Muscle of leg (tissue), 11 donors: ENCODE results near the gene MCM6. TPM values are rescaled to one million over a fixed set of nuclear protein-coding genes. Genes with fewer than 3 reads are reported as not detected.

Experiments used
- DNase-seq: peaks from one replicate; pipeline ENCODE4 v3.0.0; 2013
- H3K27ac ChIP-seq: one replicate; pipeline ENCODE4 v1.5.1; 2013; ENCODE audit warnings: mild to moderate bottlenecking, low read length, control low read depth
- H3K27me3 ChIP-seq: one replicate; pipeline ENCODE4 v1.6.1; 2013; ENCODE audit warnings: low read length; ENCODE audit not compliant: control insufficient read depth, insufficient read depth
- H3K36me3 ChIP-seq: one replicate; pipeline ENCODE4 v1.6.1; 2013; ENCODE audit warnings: low read length; ENCODE audit not compliant: control insufficient read depth, insufficient read depth
- H3K4me1 ChIP-seq: one replicate; pipeline ENCODE4 v1.6.1; 2013; ENCODE audit warnings: low read length; ENCODE audit not compliant: control insufficient read depth, insufficient read depth
- H3K4me3 ChIP-seq: one replicate; pipeline ENCODE4 v1.5.1; 2013; ENCODE audit warnings: low read length, control low read depth
- H3K9me3 ChIP-seq: replicated peaks from 2 replicates; pipeline ENCODE4 v1.6.1; 2013; ENCODE audit warnings: low read depth, low read length; ENCODE audit not compliant: control insufficient read depth
- WGBS: methylation state at CpG from one replicate; pipeline ENCODE4 v1.1.5; 2013; ENCODE audit warnings: missing lambda C conversion rate; ENCODE audit not compliant: insufficient coverage; 5-methylcytosine and 5-hydroxymethylcytosine counted together
- polyA plus RNA-seq, 8 donors: library from polyadenylated mRNA; unstranded; fragments of 120-200 nt; gene quantifications; one replicate each; pipeline versions ENCODE4 v1.2.1 to v1.2.3, GENCODE V29; 2013; ENCODE audit warnings: inconsistent platforms in 1 of 8, low replicate concordance in 1 of 8; ENCODE audit not compliant: insufficient read length in 8 of 8, insufficient read depth in 1 of 8
- total RNA-seq: library from RNA; stranded (reverse); fragments of 120-200 nt; gene quantifications from one replicate; pipeline ENCODE4 v1.2.4, GENCODE V29; 2013

MCM6 gene
- total and polyA plus RNA-seq, 9 donors: 14.2 to 36.8 (median 28.6) TPM

- no peak for DNase-seq
- no peaks in the 10 kb centered on the region for H3K27me3 ChIP-seq
- no peaks in the 10 kb centered on the region for H3K9me3 ChIP-seq
- peak overlapping the region; percentile 81 for H3K4me3 ChIP-seq
- H3K36me3 ChIP-seq: peaks cover 12% of the 10 kb centered on the region
- peak overlapping the region; percentile 84 for H3K27ac ChIP-seq
- WGBS: 0% methylated on average over 22 of the region's 26 CpGs
- H3K4me1 ChIP-seq: peaks cover 10% of the 10 kb centered on the region
These were observed 665 bp downstream of the MCM6 start for GRCh38 chr2:135875491-135876065.

GRCh38 chr2:135874777-135875365 lies 1.4 kb downstream of the MCM6 start:
- H3K9me3 ChIP-seq: no peaks in the 10 kb centered on the region
- 65% methylated on average over 9 of the region's 19 CpGs for WGBS
- peak overlapping the region; percentile 81 for H3K4me3 ChIP-seq

GRCh38 chr2:135870571-135870970 lies 5.7 kb downstream of the MCM6 start:
- no peak for DNase-seq
- H3K4me1 ChIP-seq: peaks cover 8% of the 10 kb centered on the region
- no CpG with 5 or more reads among the region's 1 CpG for WGBS
- no peak overlapping the region for H3K27ac ChIP-seq
- no peaks in the 10 kb centered on the region for H3K27me3 ChIP-seq
- peaks cover 33% of the 10 kb centered on the region for H3K36me3 ChIP-seq
- no peaks in the 10 kb centered on the region for H3K9me3 ChIP-seq
- no peak overlapping the region for H3K4me3 ChIP-seq

More at GRCh38 chr2:135874777-135875365, 1.4 kb downstream of the MCM6 start:
- Histone ChIP-seq H3K4me1 (peaks cover 10% of the 10 kb centered on the region), H3K36me3 (peaks cover 15% of the 10 kb centered on the region), H3K27ac (no peak overlapping the region), H3K27me3 (no peaks in the 10 kb centered on the region)
- DNase-seq: no peak

GRCh38 chr2:135863233-135863632 lies 13.0 kb downstream of the MCM6 start:
- no peak overlapping the region for H3K27ac ChIP-seq
- WGBS: no CpG with 5 or more reads among the region's 6 CpGs
- no peaks in the 10 kb centered on the region for H3K27me3 ChIP-seq
- H3K4me3 ChIP-seq: no peak overlapping the region
- H3K4me1 ChIP-seq: no peaks in the 10 kb centered on the region
- no peak for DNase-seq
- H3K9me3 ChIP-seq: no peaks in the 10 kb centered on the region
- H3K36me3 ChIP-seq: peaks cover 44% of the 10 kb centered on the region

- WGBS: 90% methylated on average over 3 of the region's 4 CpGs
- H3K4me3 ChIP-seq: no peak overlapping the region
- no peaks in the 10 kb centered on the region for H3K9me3 ChIP-seq
- peaks cover 45% of the 10 kb centered on the region for H3K36me3 ChIP-seq
- no peaks in the 10 kb centered on the region for H3K4me1 ChIP-seq
- no peaks in the 10 kb centered on the region for H3K27me3 ChIP-seq
- H3K27ac ChIP-seq: no peak overlapping the region
- no peak for DNase-seq
These were observed 13.5 kb downstream of the MCM6 start for GRCh38 chr2:135862718-135863117.

- no peaks in the 10 kb centered on the region for H3K4me1 ChIP-seq
- no peak for DNase-seq
- no peaks in the 10 kb centered on the region for H3K27me3 ChIP-seq
- no peak overlapping the region for H3K27ac ChIP-seq
- H3K4me3 ChIP-seq: no peak overlapping the region
- H3K36me3 ChIP-seq: peaks cover 30% of the 10 kb centered on the region
- no peaks in the 10 kb centered on the region for H3K9me3 ChIP-seq
These were observed 22.8 kb downstream of the MCM6 start for GRCh38 chr2:135853401-135853800.

GRCh38 chr2:135851858-135852257 lies 24.4 kb downstream of the MCM6 start:
- Histone ChIP-seq H3K36me3 (peaks cover 25% of the 10 kb centered on the region), H3K9me3 (no peaks in the 10 kb centered on the region), H3K27me3 (no peaks in the 10 kb centered on the region), H3K4me1 (no peaks in the 10 kb centered on the region), H3K27ac (no peak overlapping the region), H3K4me3 (no peak overlapping the region)
- DNase-seq: no peak

- Histone ChIP-seq H3K36me3 (peaks cover 30% of the 10 kb centered on the region), H3K27me3 (no peaks in the 10 kb centered on the region)
- 72% methylated on average over 3 of the region's 17 CpGs for WGBS
These were observed 25.2 kb downstream of the MCM6 start for GRCh38 chr2:135850892-135851668.

GRCh38 chr2:135849087-135849486 lies 27.2 kb downstream of the MCM6 start:
- no peaks in the 10 kb centered on the region for H3K9me3 ChIP-seq
- no peak for DNase-seq
- no CpG with 5 or more reads among the region's 3 CpGs for WGBS
- H3K27ac ChIP-seq: no peak overlapping the region
- H3K4me3 ChIP-seq: no peak overlapping the region
- H3K27me3 ChIP-seq: no peaks in the 10 kb centered on the region
- H3K4me1 ChIP-seq: no peaks in the 10 kb centered on the region
- peaks cover 31% of the 10 kb centered on the region for H3K36me3 ChIP-seq

More at GRCh38 chr2:135850892-135851668, 25.2 kb downstream of the MCM6 start:
- Histone ChIP-seq H3K4me3 (no peak overlapping the region), H3K9me3 (no peaks in the 10 kb centered on the region), H3K27ac (no peak overlapping the region), H3K4me1 (no peaks in the 10 kb centered on the region)
- no peak for DNase-seq

GRCh38 chr2:135845997-135846396 lies 30.2 kb downstream of the MCM6 start:
- Histone ChIP-seq H3K36me3 (peaks cover 38% of the 10 kb centered on the region), H3K4me1 (no peaks in the 10 kb centered on the region), H3K27me3 (no peaks in the 10 kb centered on the region), H3K27ac (no peak overlapping the region), H3K4me3 (no peak overlapping the region), H3K9me3 (no peaks in the 10 kb centered on the region)
- DNase-seq: no peak
- WGBS: no CpG with 5 or more reads among the region's 5 CpGs
